A172 (cell line): Measurements from ENCODE around the gene DUSP7. TPM values are rescaled to one million over a fixed set of nuclear protein-coding genes. Genes with fewer than 3 reads are reported as not detected.

ENCODE experiments used
- DNase-seq: peaks from one replicate; pipeline ENCODE4 v3.0.0-alpha.2; 2015; ENCODE audit warnings: low spot score
- total RNA-seq: library from RNA; depleted of rRNA; stranded (reverse); fragments of >200 nt; shearing (Covaris generic); gene quantifications from 2 replicates; pipeline ENCODE4 v1.2.3, GENCODE V29; 2014

DUSP7 gene
- total RNA-seq, 1 experiment from 2014 or later = 14.1 TPM

DNA sequence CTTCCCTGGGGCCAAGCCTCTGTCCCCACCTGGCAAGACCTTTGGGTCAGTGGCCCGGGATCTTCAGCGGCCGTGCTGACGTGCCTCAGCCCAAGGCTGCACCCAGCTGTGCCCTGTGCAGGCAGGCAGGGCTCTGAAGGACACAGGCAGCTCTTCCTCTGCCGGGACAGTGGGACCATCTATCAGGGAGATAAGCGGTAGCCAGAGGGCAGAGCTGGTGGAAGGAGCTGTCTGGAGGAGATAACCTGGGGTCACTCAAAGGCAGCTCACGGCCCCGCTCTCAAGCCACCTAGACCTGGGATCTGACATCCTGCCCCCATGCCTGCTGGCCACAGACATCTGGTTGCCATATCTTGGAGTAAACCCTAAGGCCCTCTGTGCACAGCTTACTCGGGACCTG is 27.3 kb downstream of the DUSP7 start:
- no peak for DNase-seq

DNA sequence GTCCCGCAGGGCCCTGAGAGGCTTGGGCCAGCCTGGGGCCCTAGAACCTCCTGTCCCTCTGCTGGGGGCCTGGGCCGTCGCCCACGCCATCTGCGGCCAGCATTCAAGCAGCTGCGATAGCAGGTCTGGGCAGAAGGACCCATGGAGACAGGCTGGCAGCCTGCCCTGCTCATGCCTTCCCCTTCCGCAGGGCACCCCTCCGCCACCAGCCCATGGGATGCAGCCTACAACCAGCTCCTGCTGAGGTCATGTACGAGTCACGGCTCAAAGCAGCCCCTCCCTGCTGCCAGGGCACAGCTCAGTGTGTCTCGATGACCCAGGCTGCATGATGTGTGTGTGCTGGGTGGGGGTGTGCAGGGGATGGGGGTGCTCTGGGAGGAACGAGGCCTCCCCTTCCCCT is 27.8 kb downstream of the DUSP7 start:
- DNase-seq = no peak

DNA sequence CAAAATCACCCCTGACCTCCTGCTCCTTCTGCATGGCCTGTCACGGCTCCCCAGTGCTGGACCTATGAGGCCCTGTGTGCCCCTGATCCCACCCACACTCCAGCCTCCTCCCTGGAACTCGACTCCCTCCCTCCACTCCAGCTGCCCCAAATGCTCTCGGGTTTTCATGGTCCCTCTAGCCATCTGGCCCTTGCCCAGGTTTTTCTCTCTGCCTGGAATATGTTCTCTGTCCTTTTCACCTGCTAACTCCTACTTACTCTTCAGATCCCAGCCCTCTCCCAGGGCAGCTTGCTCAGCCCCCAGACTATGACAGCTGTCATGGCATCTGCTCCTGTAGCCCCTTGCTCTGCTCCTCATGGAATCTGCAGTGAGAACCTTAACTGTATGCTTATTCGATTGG is 30.3 kb downstream of the DUSP7 start:
- DNase-seq = no peak

DNA sequence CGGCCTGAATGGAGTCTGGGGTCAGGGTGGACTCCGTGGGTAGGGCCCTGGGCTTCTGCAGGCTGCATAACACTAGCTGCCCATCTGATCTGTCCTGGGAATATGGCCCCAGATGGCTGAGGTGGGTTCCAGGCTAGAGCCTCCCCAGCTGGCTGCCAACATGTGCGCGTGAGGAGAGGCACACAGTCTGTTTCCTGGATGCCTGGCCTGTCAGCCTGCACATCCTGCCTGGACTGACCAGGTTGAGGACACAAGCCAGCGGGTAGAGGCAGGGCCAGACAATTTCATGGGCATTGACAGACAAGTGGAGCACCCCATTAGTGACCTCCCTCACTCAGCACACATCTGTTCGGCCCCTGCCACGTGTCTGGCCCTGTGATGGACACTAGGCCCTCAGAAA is 30.9 kb downstream of the DUSP7 start:
- no peak for DNase-seq

DNA sequence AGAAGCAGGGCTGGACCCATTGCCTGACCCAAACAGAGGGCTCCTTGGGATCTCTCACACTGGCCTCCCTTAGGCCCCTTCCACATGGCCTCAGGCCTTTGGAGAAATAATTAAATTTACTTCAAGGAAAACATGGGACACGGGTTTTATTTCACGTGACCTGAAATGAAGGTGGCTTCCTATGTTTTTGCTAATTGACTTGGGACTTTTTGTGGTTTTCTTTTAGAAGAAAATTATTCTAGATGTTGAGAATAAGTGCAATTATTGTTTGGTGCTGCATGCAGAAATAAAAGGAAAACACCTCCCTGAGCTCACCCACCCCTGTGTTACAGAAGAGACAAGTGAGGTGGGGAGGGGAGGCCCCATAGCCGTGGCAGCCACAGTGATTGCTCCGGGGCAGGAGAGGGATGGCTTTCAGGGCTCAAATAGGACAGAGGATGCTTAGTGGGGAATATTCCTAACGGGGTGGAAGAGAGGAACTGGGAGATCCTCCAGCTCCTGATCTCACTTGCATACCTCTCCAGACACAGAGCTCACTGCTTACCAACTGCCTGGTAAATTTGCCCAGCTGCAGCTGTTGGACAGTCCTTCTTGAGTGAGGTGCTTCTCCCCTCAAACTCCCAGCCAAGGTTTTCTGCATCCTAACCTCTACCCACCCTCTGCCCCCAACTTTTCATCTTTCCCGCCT is 31.5 kb downstream of the DUSP7 start:
- DNase-seq = no peak

DNA sequence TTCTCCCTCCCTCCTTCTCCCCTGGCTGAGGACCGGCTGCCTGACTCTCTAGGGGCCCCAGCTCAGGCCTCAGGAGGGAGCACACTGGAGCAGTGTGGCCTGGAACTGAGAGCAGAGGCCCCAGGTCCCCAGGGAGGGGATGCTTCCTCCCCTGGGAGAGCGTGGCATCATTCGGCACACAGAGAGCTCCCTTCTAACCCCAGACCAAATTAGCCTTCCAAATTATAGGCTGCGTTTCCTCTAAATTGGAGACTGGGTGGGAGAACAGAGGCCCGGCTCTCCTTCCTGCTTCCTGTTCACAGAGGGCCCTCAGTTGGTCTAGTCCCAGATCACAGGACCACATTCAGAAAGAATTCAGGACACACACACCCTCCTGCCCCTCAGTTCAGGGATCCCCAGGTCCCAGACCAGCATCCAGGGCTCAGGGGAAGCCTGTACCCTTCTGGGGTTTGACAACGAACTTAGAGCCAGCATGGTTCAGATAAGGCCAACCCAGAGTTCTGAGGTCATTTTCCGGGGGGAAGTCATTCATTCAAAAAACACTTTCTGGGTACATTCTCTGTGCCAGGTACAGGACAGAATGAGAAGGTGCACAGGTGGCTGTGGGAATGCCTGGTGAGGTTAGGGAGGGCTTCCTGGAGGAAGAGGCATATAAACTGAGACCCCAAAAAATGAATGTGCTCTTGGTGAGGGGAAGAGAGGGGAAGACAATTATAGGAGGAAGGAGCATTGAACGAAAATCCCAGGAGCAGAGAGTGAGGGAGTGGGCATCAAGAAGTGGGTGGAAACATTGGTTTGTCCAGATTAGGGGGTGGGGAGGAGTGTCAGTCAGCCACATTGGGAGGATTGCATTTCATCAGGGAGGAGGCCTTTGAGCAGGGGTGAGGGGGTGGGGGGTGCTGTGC is 32.3 kb downstream of the DUSP7 start:
- DNase-seq = no peak

DNA sequence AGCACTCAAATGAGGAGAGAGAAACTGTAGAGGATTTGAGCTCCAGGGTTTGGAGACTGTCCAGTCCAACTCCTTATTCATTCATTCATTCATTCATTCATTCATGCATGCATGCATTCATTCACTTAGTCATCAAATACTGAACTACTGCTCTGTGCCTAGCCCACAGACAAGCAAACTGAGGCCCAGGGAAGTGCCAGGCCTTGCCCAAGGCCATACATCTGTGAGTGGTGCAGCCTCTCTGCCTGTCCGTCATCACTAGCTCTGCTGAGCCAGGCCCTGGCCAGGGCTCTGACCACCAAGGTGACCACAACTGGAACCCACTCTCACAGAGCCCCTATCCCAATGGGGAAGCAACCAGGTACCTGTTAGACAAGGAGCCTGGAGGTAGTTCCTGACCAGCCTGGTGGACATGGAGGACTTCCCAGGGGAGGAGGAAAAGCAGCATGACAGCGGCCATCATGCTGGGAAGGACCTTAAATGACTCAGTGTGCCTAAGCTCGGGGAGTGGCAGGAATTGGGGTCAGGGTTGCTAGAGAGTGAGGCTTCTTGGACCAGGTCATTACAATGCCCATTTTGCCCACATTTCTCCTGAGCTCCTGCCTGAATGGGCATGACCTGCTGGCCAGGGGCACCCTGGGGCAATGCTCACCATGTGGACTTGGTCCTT is 33.1 kb downstream of the DUSP7 start:
- DNase-seq = no peak

DNA sequence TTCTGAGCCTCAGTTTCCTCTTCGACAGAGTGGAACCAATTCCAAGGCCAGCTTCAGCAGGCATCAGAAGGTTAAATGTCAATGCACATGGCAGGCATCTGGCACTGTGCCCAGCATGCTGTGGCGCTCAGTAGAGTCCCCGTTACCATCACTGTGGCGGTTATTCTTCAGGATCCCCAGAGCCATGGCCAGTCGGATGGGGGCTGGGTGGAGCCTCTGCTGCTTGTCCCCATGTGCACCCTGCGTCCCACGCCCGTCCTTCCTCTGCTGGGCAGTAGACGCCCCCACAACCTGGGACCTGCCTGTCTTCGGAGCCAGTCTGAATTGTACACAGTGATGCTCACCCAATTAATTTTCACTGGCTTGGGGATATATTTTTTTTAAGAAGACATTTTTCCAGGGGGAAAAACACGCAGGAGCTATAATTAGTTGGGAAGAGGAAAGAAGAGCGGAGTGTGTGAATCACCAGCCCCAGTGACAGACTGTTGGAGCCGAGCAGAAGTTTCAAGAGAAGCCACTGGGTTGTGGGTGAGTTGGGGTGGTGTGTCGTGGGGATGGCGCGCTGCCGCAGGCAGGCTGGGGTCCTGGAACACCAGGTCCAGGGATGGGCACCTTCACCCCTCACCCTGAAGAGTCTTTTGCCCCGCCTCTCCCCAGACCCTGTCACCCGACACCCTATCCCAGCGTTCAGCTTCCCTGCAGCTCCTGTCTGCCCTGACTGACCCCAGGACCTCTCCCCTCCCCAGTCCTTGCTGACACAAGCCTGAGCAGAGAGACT is 33.9 kb downstream of the DUSP7 start:
- DNase-seq = peak; percentile 31

DNA sequence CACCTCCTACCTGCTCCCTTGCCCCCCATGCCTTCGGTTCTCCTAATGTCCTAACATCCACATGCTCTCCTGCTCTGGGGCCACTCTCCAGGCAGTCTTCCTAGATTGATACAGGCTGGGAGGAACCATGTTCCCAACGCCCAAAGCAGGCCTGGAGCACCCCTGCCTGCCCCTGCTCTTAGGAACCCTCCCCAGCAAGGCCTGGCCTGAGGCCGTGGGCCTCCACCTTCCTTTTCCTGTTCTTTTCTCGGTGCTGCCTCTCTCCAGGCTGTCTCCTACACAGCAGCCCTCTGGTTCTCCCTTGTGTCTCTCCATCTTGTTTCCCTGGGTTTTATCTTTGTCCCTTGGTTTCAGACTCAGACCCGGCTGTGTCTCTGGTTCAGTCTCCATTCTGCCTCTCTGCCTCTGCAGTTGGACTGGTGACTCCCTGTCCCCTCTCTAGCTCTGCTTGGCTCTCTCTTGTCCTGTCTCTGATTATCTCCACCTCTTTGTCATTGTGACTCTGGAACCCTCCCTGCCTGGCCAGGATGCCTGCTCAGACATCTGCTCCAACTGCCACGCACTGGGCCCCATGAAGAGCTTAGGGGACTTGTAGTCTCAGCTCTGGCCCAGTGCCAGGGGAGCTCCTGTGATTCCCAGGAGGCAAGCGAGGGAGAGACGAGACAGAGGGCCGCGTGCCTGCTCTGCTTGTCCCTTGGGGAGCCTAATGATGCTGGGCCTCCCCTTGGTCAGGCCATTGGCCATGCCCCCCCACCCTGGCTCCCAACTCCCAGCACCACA is 34.7 kb downstream of the DUSP7 start:
- no peak for DNase-seq

DNA sequence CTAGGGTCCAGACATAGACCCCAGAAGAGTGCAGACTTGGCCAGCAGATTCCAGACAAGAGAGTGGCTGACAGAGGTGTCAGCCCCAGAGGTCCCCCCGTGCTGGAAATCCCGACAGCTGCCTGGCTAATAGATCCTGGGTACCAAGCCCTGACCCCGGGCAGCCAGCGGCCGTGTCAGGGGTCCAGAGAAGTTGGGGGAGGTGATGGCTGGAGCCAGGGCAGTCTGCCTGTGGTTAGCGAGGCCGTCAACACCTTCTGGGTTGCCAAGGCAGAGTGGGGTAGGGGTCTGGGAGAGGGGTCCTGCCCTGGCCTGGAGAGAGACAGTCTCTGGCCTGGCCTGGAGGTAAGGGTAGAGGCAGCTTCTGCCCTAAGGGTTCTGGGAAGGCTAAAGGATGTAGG is 35.6 kb downstream of the DUSP7 start:
- DNase-seq = no peak

DNA sequence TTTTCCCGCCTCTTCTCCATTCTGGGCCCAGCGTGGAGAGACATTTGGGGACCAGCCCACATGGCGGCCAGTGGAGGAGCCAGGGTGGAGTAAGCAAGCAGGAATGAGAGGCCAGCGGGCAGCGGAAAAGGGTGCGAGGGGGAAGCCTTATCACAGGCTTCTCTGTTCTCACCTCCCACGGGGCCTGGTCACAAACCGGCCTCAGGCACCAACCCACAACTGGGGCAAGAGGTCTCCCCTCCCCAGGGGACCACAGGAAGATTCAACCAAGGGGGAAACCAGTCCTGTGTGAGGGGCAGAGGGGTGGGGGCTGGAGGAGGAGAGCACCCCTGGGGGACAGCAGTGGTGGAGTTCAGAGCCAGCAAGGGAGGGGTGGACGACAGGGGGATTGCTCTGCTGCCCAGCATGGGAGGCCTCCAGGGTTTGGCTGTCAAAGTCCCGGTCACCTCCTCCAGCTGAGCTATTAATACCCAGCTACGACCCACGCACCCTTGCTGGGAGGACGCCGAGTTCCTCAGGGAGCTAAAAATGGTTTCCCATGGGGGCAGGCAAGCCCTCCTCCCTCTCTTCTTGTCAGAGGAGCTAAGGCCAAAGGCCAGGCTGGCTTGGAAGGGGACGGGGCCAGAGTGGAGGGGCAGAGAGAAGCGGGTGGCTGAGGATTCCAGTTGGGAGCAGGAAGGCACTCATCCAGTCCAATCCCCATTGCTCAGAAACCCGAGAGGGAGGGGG is 36.9 kb downstream of the DUSP7 start:
- no peak for DNase-seq

DNA sequence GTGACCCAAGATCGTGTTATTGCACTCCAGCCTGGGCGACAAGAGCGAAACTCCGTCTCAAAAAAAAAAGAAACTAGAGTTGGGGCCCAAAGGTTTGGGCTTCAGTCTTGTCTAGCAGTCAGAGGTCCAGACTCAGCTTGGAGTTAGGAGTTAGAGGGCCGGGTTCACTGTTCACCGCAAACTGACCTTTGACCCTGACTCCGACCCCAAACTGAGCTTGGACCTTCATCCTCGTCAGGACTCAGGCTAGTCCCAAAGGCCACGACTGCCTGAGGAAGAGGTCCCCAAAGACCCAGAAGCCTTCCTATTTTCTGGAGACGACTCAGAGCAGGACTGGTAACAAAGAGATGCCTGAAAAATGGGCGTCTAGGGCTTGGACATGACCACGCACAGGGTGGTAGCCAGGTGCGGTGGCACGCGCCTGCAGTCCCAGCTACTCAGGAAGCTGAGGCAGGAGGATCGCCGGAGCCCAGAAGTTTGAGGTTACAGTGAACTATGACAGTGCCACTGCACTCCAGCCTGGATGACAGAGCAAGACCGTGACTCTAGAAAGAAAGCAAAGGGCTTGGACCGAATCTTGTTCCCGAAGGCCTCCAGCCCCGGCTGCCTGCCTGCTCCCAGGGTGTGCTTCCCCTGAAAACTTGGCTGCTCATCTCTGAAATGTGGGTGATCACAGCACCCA is 37.9 kb downstream of the DUSP7 start:
- DNase-seq = no peak

DNA sequence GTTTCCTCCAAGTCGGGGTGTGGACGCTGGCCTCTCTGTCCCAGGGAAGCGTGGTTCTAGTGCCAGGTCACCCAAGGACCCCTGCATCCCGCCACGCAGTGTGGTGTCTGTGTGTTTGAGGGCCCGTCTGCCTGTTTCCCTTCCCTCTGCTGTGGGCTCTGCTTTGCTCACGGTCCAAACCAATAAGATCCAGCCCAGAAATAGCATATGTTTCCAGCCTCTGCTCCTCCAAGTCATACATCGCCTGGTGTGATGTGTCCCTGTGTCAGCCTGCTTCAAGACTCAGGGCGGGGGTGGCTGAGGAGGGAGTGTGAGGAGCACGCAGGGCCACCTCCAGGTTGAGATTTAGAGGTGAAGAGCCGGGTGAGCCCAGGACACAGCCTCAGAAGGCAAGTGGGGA is 38.8 kb downstream of the DUSP7 start:
- DNase-seq = no peak

DNA sequence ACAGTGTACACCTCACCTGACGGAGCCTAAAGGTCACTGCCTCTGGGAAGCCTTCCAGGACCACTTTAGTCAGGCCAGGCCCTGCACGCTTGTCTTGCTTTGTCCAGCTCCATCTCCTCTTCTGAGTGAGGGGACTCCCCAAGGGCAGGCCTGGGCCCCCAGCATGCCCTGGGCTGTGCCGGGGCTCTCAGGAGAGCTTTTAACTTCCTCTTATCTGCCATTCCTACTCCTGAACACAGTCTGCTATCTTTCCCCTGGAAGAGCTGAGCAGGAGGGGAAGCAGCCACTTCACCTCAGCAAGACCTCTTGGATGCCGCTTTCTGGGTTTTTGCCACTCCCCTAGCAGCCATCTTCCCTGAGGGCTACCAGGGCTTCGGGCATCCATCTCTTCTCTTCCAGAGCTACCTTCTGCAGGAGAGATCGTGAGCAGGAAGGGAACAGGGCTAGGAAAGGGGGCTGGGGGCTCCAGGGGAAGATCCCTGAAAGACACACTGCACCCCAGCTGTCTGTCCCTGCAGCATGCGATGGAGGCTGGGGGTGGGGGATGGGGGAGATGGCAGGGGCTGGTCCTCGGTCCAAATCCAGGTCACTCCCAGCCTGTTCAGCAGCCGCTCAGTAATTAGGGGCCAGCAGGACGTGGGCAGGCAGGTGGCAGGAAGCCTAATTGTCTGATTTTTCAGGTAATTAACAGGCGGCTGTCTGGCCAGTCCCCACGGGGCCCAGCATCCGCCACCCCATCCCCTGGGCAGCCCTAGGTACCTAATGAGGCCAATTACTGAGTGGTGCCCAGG is 40.7 kb downstream of the DUSP7 start:
- no peak for DNase-seq

DNA sequence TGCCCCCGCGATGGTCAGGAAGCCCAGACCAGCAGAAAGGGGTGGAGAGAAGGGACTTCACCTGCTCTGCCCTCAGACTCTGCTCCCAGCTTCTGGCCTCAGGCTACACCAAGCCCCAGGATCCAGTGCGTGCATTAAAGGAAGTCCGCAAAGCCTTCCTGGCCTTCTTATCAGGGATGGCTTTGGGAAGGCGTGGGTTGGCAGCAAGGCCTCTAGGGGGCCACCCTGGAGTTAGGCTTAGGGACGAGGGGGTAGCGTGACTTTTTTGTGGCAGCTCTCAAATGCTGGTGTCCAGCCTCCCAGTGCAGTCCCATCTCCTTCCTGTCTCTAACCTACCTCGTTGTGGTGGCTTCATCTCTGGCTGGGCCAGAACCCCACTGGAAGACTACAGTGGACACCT is 41.8 kb downstream of the DUSP7 start:
- DNase-seq = no peak

DNA sequence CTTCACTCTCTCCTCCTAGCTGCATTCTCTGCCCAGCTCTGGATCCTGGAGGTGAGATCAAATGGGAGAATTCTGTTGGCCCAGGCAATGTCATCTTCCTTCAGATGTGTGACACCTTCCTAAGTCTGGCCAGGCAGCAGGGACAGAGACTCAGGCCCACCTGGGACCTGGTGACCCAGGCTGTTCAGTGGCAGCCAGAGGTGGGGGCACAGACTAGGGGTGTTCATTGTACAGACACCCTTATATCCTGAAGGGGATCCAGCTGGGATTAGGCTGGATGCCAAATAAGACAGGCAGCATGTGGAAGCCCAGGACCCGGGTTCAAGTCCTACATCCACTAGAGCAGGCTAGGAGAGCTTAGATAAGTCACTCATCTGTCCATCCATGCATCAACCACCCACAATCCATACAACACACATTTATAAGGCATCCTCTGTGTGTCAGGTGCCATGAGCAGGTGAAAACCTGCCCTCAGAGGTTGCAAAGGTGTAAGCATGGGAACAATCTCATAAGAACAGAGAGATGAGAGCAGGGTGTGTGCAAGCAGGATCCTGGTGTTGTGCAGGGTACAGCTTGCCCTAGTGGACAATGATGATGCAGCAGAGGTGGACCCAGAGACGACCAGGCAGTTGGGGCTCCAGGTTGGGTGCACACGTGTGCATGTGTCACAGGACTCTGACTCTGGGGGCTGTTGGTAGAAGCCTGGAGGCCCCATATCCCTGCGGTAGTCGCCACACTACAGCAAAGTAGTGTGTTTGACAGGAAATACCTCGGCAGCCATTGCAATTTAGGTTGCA is 42.4 kb downstream of the DUSP7 start:
- no peak for DNase-seq

DNA sequence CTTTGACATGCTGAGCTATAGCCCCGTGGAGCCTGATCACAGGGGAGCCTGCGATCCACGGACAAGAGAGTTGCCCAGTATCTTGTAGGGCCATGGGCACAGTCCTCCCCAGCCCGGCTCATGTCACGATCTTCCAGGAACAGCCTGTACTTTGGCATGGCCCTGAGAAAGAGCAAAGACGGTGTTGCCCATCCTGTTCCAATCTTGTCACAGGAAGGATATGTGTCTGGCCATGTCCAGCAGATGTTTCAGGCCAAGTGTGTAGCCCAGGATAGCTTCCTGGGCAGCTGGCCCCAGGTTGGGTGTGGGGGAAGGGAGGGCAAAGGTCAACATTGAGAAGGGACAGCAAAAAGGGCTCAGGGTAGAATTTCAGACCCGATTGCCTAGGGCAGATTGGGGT is 43.7 kb downstream of the DUSP7 start:
- DNase-seq = no peak

DNA sequence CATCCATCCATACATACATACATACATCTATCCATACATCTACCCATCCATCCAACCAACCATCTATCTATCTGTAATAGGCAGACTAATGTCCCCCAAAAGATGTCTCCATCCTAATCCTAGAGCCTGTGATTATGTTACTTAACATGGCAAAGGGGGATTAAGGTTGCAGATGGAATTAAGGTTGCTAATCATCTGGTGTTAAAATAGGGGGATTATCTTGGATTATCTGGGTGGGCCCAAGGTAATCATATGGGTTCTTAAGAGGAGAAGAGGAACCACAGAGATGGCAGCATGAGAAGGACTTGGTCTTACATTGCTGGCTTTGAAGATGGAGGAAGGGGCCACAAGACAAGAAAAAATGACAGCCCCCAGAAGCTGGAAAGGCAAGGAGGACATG is 45.9 kb downstream of the DUSP7 start:
- DNase-seq = no peak
